GM19467 (cell line): ENCODE results near the gene FBLIM1.

ENCODE experiments used
- ATAC-seq: cut with Tn5 transposase; IDR thresholded peaks from one replicate; pipeline ENCODE4 v1.9.1; 2021; ENCODE audit warnings: mild to moderate bottlenecking, moderate library complexity; ENCODE audit not compliant: unreplicated experiment

Gene FBLIM1

DNA sequence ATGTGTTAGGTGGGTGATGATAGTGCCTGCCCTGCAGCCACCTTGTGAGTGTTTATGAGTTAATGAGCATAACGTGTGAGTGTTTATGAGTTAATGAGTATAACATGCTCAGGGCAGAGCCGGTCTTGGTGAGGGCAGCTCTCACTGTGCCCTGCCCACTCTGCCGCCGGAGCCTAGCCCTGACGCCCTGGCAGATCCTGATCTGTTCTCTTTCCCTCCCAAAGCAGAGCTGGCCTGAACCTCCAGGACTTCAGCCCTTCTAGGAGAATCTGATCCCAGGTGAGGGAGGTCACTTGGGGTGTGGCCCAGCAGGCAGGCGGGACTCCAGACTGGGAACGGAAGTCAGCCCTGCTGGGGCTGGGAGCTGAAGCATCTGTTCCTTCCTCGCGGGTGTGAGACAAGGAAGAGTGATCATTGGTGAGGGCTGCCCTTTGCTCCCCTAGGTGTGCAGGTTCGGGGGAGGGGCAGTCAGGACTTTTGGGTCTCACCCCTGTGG, 5.7 kb downstream of the FBLIM1 start:
- ATAC-seq: no peak

GRCh38 chr1:15764890-15765289, 6.3 kb downstream of the FBLIM1 start:
- no peak for ATAC-seq

DNA sequence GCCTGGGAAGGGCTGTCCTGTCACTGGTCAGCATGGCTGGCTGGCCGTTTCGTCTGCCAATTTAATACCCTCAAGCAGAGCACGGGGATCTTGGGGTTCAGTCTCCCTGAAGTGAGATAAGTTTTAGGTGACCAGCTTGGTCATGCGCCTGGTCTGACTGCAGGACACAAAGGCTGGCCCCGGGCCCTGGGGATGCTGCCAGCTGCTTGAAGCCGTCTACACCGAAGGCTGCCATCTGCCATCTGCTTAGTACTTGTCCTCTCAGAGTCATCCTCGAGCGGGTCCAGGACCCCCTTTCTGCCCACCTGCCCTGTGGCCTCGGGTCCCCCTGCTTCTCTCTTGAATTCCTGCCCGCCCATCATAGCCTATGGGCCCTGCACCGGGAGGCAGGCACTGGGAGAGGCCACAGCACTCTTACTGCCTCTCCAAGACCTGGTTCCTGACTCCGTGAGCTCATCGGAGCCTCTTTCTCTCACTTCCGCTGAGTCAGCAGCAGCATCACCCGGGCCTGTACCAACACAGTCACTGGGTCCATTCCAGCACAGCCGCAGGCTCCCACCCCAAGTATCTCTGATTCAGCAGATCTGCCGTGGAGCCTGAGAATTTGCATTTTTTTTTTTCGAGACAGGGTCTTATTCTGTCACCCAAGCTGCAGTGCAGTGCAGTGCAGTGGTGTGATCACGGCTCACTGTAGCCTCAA, 7.0 kb downstream of the FBLIM1 start:
- ATAC-seq: no peak

DNA sequence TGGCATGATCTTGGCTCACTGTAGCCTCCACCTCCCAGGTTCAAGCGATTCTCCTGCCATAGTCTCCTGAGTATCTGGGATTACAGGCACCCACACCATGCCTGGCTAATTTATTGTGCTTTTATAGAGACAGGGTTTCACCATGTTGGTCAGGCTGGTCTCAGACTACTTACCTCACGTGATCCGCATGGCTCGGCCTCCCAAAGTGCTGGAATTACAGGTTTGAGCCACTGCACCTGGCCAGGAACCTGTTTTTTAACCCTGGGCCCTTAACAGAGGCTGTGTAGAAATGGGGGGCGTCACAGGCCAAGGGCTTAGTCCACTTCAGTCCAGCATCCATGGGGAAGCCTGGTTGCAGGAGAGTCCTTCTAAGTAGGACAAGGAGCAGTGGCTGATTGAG, 9.3 kb downstream of the FBLIM1 start:
- ATAC-seq: no peak

- ATAC-seq: no peak
These were observed 9.8 kb downstream of the FBLIM1 start for GRCh38 chr1:15768388-15768787.

GRCh38 chr1:15770313-15770962, 11.8 kb downstream of the FBLIM1 start:
- no peak for ATAC-seq

GRCh38 chr1:15771836-15772515, 13.4 kb downstream of the FBLIM1 start:
- no peak for ATAC-seq

GRCh38 chr1:15775706-15776105, 17.1 kb downstream of the FBLIM1 start:
- no peak for ATAC-seq

- ATAC-seq: no peak
These were observed 19.5 kb downstream of the FBLIM1 start for GRCh38 chr1:15777909-15778707.

- no peak for ATAC-seq
These were observed 27.1 kb downstream of the FBLIM1 start for GRCh38 chr1:15785683-15786082.

- no peak for ATAC-seq
These were observed 28.0 kb downstream of the FBLIM1 start for GRCh38 chr1:15786581-15786980.

DNA sequence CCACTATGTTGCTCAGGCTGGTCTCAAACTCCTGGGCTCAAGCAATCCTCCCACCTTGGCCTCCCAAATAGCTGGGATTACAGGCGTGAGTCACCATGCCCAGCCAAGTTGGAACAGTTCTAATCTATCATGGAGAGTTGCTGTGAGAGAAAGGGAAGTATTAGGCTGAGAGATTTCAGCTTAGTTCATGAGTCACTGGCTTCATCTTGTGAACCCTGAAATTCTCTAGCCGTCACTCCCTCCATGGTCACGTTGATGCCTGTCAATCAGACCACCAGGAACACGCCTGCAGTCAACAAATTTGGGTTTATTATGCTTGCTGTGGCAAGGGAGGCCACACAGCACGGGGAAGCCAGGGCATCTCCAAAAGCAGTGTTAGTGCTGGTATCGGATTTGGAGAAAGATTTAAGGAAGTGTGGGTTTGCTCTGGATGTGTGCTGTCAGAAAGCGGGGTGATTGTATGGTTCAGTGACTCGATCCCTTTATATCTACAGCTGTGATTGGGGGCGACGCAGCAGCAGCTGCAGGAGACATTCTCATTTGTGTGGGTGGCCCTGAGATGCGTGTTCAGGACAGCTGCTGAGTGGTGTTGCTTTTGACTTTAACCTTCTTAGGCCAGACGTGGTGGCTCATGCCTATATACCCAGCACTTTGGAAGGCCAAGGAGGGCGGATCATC, 30.2 kb downstream of the FBLIM1 start:
- no peak for ATAC-seq

DNA sequence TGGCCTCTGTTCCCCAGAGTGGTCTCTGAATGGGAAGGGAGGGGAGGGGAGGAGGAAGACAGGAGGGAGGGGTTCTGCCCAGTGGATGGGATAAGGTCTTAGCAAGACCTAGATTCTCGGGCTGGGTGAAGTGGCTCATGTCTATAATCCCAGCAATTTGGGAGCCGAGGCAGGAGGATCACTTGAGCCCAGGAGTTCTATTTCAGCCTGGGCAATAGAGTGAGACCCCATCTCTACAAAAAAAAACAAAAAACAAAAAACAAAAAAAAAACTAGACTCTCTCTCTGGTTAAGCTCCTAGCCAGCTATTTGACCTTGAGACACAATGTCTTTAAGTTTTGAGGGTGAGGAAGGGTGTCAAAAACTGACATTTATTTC, 37.5 kb downstream of the FBLIM1 start:
- no peak for ATAC-seq

GRCh38 chr1:15797614-15798390, 39.2 kb downstream of the FBLIM1 start:
- ATAC-seq: no peak

- ATAC-seq: no peak
These were observed 40.6 kb downstream of the FBLIM1 start for GRCh38 chr1:15799004-15799867.

- ATAC-seq: no peak
These were observed 41.6 kb downstream of the FBLIM1 start for GRCh38 chr1:15799928-15800835.

DNA sequence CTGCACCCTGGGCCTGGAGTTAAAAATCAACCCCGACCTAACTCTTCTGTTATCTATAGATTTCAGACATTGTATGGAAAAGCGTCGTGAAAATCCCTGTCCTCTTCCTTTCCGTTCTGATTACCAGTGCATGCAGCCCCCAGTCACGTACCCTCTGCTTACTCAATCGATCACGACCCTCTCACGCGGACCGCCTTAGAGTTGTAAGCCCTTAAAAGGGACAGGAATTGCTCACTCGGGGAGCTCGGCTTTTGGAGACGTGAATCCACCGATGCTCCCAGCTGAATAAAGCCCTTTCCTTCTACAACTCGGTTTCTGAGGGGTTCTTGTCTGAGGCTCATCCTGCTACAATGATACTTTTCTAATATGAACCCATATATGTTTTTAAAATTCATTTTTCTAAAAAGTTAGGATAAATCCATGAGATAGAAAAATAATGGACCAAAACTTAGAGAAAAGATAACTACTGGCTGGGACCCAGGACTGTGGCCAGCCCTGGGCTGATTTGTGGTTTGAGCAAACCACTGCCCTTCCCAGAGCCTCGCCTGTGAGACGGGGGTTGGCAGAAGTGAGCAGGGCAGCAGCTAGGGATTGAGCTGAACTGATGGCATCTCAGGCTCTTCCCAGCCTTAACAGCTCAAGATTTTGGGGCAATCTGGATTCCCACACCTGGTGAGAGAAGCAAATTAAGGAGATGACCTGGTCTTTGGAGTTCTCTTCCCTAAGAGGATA, 43.8 kb downstream of the FBLIM1 start:
- no peak for ATAC-seq
